HuH-7 (cell line): ENCODE data around the gene LCA5L.
"Not testable (repeated sequence)": the region's sequence is repeated elsewhere in the genome, so short reads cannot be mapped to it uniquely, and the experiment has no call there.

ENCODE experiments used
- DNase-seq: peaks from one replicate; pipeline ENCODE4 v3.0.0; 2011; ENCODE audit warnings: low spot score

The LCA5L gene

GRCh38 chr21:39451332-39452206, 6.0 kb upstream of the LCA5L start, which contains the start of gene SH3BGR:
SH3BGR (plus strand) TSS chr21:39451970; CDS start chr21:39452097, 127 bp downstream.
- DNase-seq, result no peak

- no peak for DNase-seq
Observed at GRCh38 chr21:39447264-39447663, 1.7 kb upstream of the LCA5L start.

- peak; percentile 9 for DNase-seq
Observed at GRCh38 chr21:39444421-39445180, 977 bp downstream of the LCA5L start.

- peak; percentile 46 for DNase-seq
Observed at GRCh38 chr21:39441502-39442475, 3.8 kb downstream of the LCA5L start.

GRCh38 chr21:39439232-39439631, 6.3 kb downstream of the LCA5L start:
- DNase-seq, result no peak

- no peak for DNase-seq
Observed at GRCh38 chr21:39434950-39435349, 10.6 kb downstream of the LCA5L start.

GRCh38 chr21:39430954-39431353, 14.6 kb downstream of the LCA5L start:
- DNase-seq, result no peak

GRCh38 chr21:39430457-39430856, 15.1 kb downstream of the LCA5L start:
- no peak for DNase-seq

GRCh38 chr21:39430016-39430415, 15.6 kb downstream of the LCA5L start:
- no peak for DNase-seq

GRCh38 chr21:39429445-39429844, 16.1 kb downstream of the LCA5L start:
- DNase-seq, result no peak

- no peak for DNase-seq
Observed at GRCh38 chr21:39422527-39423241, 22.9 kb downstream of the LCA5L start.

GRCh38 chr21:39419204-39419603, 26.4 kb downstream of the LCA5L start:
- DNase-seq, result not testable (repeated sequence)

GRCh38 chr21:39406065-39406464, 39.5 kb downstream of the LCA5L start:
- no peak for DNase-seq

GRCh38 chr21:39400173-39400572, 45.4 kb downstream of the LCA5L start:
- no peak for DNase-seq

GRCh38 chr21:39397646-39398385, 47.8 kb downstream of the LCA5L start:
- DNase-seq, result no peak

- DNase-seq, result no peak
Observed at GRCh38 chr21:39392981-39393380, 52.6 kb downstream of the LCA5L start.

GRCh38 chr21:39390212-39390765, 55.3 kb downstream of the LCA5L start:
- DNase-seq, result no peak

GRCh38 chr21:39388811-39389155, 56.8 kb downstream of the LCA5L start:
- DNase-seq, result no peak

GRCh38 chr21:39388038-39388810, 57.4 kb downstream of the LCA5L start:
- peak; percentile 80 for DNase-seq
